Fibroblast of the conjunctiva (primary cell): Measurements from ENCODE around the gene CYB5R3.
"Not testable (repeated sequence)": the region's sequence is repeated elsewhere in the genome, so short reads cannot be mapped to it uniquely, and the experiment has no call there.

Experiments used
- DNase-seq: peaks from one replicate; pipeline ENCODE4 v3.0.0-alpha.2; 2010; ENCODE audit warnings: low read depth

The CYB5R3 gene

GRCh38 chr22:42623301-42623751 is 25.9 kb downstream of the CYB5R3 start:
- no peak for DNase-seq

- DNase-seq: no peak
Measured at GRCh38 chr22:42622061-42622710, 27.0 kb downstream of the CYB5R3 start.

GRCh38 chr22:42621505-42622002 is 27.6 kb downstream of the CYB5R3 start:
- DNase-seq: peak; percentile 71

- DNase-seq: no peak
Measured at GRCh38 chr22:42620084-42620483, 29.1 kb downstream of the CYB5R3 start.

- DNase-seq: no peak
Measured at GRCh38 chr22:42619261-42620063, 29.7 kb downstream of the CYB5R3 start.

GRCh38 chr22:42617155-42617983 is 31.8 kb downstream of the CYB5R3 start:
- DNase-seq: no peak

- DNase-seq: not testable (repeated sequence)
Measured at GRCh38 chr22:42615860-42616175, 33.4 kb downstream of the CYB5R3 start.

GRCh38 chr22:42615092-42615859 is 33.9 kb downstream of the CYB5R3 start:
- DNase-seq: peak; percentile 99

- DNase-seq: peak; percentile 99
Measured at GRCh38 chr22:42614312-42615091, 34.7 kb downstream of the CYB5R3 start, which contains the start of gene POLDIP3. Gene POLDIP3 (minus strand): TSS chr22:42614883. CDS start chr22:42614857, 26 bp downstream.

GRCh38 chr22:42613872-42614301 is 35.3 kb downstream of the CYB5R3 start:
- no peak for DNase-seq

- DNase-seq: no peak
Measured at GRCh38 chr22:42612336-42612735, 36.9 kb downstream of the CYB5R3 start.

GRCh38 chr22:42611051-42611450 is 38.1 kb downstream of the CYB5R3 start:
- DNase-seq: no peak

- DNase-seq: no peak
Measured at GRCh38 chr22:42610186-42610585, 39.0 kb downstream of the CYB5R3 start.

GRCh38 chr22:42608823-42609361 is 40.3 kb downstream of the CYB5R3 start:
- no peak for DNase-seq

- no peak for DNase-seq
Measured at GRCh38 chr22:42608136-42608822, 40.9 kb downstream of the CYB5R3 start.

GRCh38 chr22:42607641-42608040 is 41.6 kb downstream of the CYB5R3 start:
- not testable (repeated sequence) for DNase-seq

GRCh38 chr22:42604403-42604802 is 44.8 kb downstream of the CYB5R3 start:
- no peak for DNase-seq

GRCh38 chr22:42603427-42603826 is 45.8 kb downstream of the CYB5R3 start:
- DNase-seq: no peak

- no peak for DNase-seq
Measured at GRCh38 chr22:42602470-42602869, 46.7 kb downstream of the CYB5R3 start.
